HG02981 (cell line): ENCODE data around the gene WDR7.

Experiments
- ATAC-seq: cut with Tn5 transposase; IDR thresholded peaks from one replicate; pipeline ENCODE4 v1.9.1; 2021; ENCODE audit warnings: mild to moderate bottlenecking, moderate library complexity; ENCODE audit not compliant: unreplicated experiment

The WDR7 gene

DNA sequence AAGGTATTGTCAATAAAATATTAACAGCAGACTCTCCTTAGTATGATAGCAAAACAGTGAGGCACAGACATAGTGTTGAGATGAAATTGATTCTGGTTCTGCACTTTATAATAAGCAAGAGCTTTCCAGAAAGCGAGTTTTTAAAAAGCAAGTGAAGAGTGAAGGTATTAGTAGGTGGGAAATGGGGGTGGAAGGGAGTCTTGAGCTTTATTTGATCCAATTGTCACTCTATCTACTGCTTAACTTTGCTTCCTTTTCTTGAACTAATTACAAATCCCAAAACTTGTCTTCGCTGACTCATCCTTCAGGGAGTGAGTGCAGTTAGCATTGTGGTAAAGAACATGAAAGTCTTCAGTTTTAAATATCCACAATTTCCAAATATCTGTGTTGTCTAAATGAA, 375.2 kb downstream of the WDR7 start:
- no peak for ATAC-seq

DNA sequence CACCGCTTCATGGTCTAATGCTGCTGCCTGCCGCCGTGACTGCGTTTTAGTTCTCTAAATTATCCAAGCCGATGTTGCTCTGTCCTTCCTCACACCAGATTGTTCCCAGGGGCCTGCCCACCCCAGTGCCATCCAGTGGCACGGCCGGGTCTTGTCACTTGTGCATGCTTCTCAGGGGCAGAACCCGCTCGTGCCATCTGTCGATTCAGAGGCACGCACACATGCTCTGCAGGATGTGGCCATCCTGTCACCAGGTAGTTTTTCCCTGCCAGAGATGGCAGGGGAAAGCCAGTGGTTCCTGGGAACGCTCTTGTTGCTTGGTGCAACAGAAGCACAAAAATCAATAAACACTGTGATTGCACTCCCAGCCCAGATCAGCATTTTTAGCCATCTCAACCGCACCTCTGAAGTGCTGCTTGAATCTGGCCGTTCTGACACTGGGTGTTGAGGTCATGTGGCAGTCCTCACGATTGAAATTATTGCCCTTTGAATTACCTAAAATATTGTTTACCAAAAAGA, 376.1 kb downstream of the WDR7 start:
- no peak for ATAC-seq

- no peak for ATAC-seq
Observed at GRCh38 chr18:57029761-57030160, 378.6 kb downstream of the WDR7 start.

GRCh38 chr18:57030417-57030816, 379.3 kb downstream of the WDR7 start:
- ATAC-seq = no peak

GRCh38 chr18:57035590-57035989, 384.4 kb downstream of the WDR7 start:
- ATAC-seq = no peak

- ATAC-seq = no peak
Observed at GRCh38 chr18:57038395-57038794, 387.2 kb downstream of the WDR7 start.

- no peak for ATAC-seq
Observed at GRCh38 chr18:57040175-57040574, 389.0 kb downstream of the WDR7 start.

GRCh38 chr18:57043241-57043640, 392.1 kb downstream of the WDR7 start:
- ATAC-seq = no peak

DNA sequence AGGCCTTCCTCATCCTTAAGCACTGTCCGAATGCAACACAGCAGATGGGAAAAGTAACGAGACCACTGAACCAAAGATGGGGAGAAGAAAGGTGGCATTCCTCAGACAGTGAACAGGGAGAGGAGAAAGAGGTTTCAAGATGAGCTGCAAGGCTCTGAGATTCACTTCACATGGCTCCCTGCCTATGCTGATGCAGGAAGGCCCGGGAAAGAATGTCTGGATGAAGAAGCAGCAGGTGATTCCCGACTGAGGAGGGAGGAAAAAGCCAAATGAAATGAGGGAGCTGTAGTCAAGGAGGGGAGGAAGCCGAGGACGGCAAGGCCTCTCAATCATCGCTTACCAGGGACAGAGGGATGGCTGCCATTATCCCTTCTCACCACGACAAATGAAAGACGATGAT, 397.2 kb downstream of the WDR7 start:
- no peak for ATAC-seq

GRCh38 chr18:57048859-57049258, 397.7 kb downstream of the WDR7 start:
- no peak for ATAC-seq

GRCh38 chr18:57050310-57050949, 399.3 kb downstream of the WDR7 start:
- no peak for ATAC-seq

- ATAC-seq = no peak
Observed at GRCh38 chr18:57051021-57051656, 400.0 kb downstream of the WDR7 start.

GRCh38 chr18:57051657-57052044, 400.5 kb downstream of the WDR7 start:
- ATAC-seq = peak; percentile 67

GRCh38 chr18:57052173-57052572, 401.0 kb downstream of the WDR7 start:
- ATAC-seq = peak; percentile 26

- ATAC-seq = no peak
Observed at GRCh38 chr18:57052759-57053158, 401.6 kb downstream of the WDR7 start.

GRCh38 chr18:57054891-57055290, 403.7 kb downstream of the WDR7 start:
- ATAC-seq = no peak

DNA sequence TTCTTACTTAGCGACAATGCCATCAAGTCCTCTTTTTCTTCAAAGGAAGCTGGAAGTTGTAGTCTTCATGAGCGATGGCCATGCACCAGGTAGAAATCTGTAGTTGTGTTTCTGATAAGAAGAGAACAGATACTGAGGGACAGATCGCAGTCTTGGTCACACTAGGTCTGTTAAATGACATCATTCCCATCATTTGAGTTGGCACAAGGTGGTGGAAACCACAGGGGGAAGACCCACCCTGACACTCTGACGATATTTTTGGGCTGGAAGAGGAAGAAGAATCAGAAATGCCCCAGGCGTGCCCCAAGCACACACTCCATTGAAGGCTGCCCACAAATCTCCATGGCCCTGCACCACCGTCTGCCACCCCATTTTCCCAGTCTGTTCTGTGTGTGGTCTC, 406.7 kb downstream of the WDR7 start:
- ATAC-seq = peak; percentile 73

DNA sequence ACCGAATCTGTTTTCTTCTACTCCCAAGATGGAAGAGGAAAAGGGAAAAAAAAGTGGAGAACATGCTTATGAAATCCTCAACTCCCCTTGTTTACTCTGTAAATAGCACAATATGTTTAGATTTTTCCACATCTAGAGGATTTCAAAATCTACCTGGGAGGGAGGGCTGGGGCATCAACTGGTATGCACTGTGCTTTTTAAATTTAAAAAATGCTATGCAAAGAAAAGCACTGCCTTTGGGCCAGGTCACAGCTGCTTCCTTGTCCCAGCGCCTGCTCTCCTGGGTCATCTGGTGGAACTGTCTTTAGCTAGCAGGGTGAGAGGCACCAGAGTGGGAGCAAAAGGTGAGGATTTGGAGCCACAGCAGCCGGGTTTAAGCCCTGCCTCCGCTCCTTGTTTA, 407.6 kb downstream of the WDR7 start:
- ATAC-seq = no peak

DNA sequence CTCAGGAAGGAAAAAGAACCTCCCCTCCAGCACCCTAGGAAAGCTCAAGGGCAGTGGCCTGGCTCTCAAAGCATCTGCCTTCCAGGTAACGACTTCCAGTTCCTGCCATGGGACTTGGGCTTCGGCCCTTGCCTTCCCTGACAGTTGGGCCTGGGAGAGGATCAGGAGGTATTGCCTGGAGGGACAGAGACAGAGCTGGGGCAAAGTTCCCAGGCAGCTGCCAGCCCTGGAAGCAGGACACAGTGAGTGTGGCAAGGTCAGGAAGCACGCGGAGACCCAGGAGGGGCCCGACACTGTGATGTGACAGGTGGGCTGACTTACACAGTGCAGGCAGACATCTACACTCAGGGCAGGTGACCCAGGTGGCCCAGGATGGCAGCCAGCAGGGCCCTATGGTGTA, 408.2 kb downstream of the WDR7 start:
- ATAC-seq = no peak

- no peak for ATAC-seq
Observed at GRCh38 chr18:57060814-57061213, 409.7 kb downstream of the WDR7 start.

- no peak for ATAC-seq
Observed at GRCh38 chr18:57062178-57062577, 411.0 kb downstream of the WDR7 start.

GRCh38 chr18:57062844-57063243, 411.7 kb downstream of the WDR7 start:
- ATAC-seq = no peak
